MM.1S (cell line): ENCODE data around the gene LDHAL6B.

Source experiments
- CTCF ChIP-seq: fragments of 300-600 bp; sonication (generic); IDR thresholded peaks from 2 replicates; pipeline ENCODE4 v1.5.1; 2016; ENCODE audit warnings: antibody characterized with exemption, low read length, mixed read lengths
- EZH2 ChIP-seq: fragments of 300-600 bp; sonication (generic); optimal IDR thresholded peaks from 2 replicates; pipeline ENCODE3; 2017; ENCODE audit warnings: low read depth, mild to moderate bottlenecking, antibody characterized with exemption, low read length, mixed read lengths
- EZH2phosphoT487 ChIP-seq: fragments of 300-600 bp; sonication (generic); IDR thresholded peaks from 2 replicates; pipeline ENCODE4 v1.6.1; 2018; ENCODE audit warnings: antibody characterized with exemption, low read length

- no peak for TF ChIP-seq CTCF
- no peak for TF ChIP-seq EZH2phosphoT487
- TF ChIP-seq EZH2 = no peak
These were observed 47.4 kb upstream of the LDHAL6B start for GRCh38 chr15:59159210-59159609.
